Midbrain (tissue), 1 donor: ENCODE results near the gene NAALADL2.
"Not testable (repeated sequence)": the region's sequence is repeated elsewhere in the genome, so short reads cannot be mapped to it uniquely, and the experiment has no call there.

Experiments used
- DNase-seq: peaks from one replicate; lab custom pipeline; 2025; lab: John Stamatoyannopoulos, UW

The NAALADL2 gene

DNA sequence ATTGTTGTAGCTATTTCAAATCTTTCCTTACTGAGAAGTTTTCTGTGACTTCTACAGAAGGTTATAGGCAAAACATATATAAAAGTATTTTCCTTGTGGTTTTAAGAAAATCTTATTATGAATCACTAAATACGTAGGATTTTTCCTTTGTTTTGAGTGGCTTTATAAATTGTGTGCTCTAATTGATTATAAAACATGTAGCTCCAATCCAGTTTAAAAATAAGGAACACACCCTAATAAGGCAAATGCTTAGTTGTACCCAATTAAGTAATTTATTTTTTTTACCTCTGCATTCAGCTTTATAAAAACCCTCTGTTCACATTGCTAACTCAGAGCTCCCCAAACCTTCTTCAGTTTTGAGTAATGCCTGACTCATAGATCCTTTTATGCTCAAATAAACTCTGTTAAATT, 408.0 kb downstream of the NAALADL2 start:
- DNase-seq = no peak

DNA sequence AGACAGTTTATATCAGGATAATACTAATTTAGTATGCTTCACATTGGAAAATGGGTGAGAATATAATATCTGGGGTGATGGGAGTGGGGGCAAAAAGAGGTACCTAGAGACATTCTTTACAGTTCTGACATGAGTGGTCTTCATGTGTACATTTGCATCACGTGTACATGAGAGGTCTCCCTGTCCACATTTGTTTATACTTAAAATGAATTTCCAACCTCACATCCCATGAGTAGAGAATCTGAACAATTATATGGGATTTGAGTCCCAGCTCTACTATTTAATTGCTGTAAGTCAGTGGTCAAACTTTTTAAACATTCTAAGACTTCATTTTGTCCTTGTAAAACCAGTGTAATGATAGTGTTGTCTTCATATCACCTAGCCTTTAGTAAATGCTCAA, 408.4 kb downstream of the NAALADL2 start:
- DNase-seq = no peak

DNA sequence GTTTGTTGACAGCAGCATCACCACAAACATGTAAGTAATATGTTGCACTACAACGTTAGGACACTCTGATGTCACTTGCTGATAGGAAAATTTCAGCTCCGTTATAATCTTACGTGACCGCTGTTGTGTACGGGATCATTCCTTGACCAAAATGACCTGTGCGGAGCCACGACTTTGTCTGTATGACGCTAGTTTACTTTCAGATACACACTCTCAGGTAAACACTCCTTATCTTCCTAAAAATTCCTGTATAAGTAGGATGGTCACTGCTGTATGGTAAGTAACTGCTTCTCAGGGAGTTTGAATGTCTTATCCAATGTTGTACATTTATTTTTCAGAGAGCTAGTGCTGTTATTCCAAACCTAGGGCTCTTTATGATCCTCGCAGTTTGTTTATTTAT, 410.3 kb downstream of the NAALADL2 start:
- DNase-seq = no peak

DNA sequence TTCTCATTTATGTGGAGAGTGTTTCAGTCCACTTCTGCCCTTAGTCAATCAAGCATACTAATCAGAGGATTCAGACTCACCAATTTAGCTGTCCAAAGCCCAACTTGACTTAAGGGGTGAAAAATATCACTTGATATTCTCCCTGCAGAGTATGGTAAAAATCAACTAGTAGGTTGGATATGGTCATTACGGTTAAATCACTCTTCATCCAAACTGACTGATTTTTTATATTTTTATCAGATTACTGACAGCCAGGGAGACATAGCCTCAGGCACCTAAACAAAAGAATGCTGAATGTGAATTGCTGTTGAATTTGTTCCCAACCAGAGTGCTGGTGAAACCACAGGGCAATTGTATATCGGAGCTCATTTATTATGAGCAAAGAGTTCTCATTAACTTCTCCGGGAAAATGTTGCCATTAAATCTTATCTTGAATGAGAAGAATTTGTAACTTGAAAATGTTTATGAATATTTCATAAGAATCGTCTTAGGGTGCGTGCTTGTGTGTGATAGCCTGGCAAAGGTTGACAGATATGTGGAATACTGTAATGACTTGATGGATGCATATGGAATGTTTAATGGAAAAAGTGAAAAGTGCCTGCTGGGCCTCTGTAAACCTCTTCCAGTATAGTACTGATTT, 411.2 kb downstream of the NAALADL2 start:
- DNase-seq = no peak

DNA sequence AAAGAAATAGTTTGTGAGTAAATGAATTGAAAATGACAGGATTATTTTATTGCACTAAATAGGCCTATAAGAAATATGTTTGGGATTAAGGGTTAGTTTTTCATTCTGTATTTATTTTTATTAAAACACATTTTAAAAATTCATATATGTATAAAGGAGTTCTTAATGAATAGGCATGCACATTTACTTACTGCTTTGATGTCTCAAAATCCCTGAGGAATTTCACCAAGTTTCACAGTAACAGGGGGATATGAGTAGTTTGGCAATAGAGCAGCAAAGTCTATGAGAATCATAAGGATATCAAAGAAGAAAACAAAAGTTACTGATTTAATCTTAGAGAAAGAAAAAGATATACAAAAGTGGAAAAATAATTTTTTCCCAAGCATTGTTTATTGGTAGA, 411.7 kb downstream of the NAALADL2 start:
- DNase-seq = no peak

DNA sequence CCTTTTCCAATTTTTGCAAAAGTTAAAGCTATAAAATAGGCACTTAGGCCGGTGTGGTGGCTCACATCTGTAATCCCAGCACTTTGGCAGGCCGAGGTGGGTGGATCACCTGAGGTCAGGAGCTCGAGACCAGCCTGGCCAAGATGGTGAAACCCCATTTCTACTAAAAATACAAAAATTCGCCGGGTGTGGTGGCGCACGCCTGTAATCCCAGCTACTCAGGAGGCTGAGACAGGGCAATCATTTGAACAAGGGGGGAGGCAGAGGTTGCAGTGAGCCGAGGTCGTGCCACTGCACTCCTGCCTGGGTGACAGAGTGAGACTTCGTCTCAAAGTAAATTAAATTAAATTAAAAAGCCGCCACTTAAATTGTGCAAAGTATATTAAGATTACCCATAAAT, 412.3 kb downstream of the NAALADL2 start:
- DNase-seq = not testable (repeated sequence)

DNA sequence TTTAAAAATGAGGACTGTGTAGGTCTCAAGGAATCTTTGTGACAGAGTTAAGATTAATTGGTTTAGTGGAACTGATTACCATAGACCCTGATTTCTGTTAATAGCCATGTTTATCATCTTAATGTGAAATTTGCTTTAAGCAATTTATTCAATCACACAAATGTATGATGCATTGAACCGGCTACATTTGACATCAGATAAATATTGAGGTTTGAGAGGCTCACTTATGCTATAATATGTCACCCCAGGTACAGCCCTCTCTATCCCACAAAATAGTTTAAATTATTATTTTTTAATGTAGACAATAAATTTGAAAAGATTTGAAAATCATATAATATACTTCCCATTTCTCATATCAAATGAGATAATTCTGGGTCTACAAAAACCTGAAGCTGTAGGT, 413.3 kb downstream of the NAALADL2 start:
- DNase-seq = no peak

DNA sequence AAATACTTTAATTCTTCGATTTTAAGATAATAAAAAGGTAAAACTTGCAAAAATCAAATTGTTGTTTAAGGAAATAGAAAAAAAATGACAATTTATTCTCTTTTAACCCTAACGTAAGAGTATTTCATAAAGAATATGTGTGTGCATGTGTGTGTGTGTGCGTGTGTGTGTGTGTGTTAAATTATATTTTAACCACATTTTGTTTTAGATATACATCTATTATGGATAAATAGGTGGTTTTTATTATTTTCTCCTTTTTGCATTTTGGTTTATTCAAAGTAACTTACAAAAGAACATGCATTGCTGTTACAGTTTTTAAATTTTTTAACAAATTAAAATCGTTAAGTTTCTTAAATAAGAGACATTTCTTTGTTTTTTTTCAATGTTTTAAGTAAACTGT, 414.4 kb downstream of the NAALADL2 start:
- no peak for DNase-seq

DNA sequence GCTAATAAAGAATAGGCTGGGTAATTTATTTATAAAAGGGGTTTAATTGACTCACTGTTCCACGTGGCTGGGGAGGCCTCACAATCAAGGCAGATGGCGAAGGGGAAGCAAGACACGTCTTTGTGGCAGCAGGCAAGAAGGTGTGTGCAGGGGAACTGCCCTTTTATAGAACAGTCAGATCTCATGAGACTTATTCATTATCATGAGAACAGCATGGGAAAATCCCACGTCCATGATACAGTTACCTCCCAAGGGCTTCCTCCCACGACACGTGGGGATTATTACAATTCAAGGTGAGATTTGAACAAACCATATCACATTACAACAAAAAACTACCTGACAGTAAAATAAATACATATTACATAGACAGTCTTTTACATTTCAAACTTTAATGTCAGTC, 414.9 kb downstream of the NAALADL2 start:
- DNase-seq = no peak

DNA sequence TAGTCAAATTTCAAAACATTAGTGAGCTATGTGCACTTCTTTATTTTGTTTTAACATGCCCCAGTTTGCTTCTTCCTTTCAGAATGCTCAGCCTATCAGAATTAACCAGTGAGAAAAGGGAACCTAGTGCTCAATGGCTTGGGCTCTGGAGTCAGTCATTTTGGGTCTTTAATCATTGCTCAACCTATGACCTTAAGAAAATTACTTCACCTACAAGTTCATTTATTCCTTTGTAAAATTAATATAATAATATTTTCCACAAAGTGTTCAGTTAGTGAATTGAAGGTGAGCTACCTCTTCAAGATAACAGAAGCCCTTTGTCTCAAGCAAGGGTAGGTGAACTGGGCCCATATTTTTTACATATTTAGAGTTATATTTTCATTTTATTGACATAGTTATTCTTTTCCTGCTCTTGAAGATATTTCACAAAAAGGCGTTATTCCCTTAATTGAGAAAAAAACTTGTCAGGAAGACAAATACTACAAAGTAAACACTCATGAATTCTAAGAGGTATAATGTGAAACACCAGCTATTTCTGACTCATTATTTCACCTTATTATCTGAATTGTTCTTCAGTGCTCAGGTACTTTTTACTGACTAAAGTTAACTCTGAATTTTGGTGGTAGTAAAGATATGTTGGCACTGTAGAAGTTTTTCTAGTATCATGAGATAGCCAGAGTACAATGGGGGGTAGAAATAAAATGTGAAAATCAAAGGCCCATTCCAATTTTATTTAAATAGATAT, 415.5 kb downstream of the NAALADL2 start:
- DNase-seq = no peak

DNA sequence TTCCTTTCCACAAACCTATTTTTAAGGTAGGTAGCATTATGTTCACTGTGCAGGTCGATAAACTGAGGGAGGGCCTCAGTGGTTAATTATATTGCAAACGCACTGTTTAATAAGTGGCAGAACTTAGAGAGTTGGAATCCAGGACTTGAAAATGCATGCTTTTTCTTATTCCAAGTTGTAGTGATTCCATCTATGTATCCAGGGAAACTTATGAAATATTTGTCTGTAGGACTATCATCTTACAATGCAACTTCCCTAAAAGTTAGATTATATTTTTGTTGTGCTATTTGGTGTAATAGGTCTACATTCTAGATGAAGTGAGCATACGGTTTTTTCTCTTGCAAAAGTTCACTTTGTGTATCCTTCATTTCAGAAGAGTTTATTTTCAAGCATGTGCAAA, 419.5 kb downstream of the NAALADL2 start:
- no peak for DNase-seq

DNA sequence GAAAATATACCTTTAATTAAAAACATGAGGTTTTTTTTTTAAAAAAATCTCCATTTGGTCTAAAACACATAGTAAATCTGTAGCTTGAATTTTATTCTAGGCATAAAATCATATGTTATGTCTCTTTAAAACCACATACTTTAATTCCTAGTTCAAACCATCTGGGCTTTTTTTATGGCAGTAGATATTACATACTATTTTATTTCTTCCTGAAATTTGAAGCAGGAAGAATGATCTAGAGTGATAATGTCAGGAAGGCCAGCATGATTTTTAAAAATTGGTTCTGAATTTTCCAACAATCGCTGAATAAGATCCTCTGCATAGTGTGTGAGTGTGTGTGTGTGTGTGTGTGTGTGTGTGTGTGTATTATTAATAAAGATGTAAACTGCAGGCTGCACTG, 420.3 kb downstream of the NAALADL2 start:
- DNase-seq = no peak

DNA sequence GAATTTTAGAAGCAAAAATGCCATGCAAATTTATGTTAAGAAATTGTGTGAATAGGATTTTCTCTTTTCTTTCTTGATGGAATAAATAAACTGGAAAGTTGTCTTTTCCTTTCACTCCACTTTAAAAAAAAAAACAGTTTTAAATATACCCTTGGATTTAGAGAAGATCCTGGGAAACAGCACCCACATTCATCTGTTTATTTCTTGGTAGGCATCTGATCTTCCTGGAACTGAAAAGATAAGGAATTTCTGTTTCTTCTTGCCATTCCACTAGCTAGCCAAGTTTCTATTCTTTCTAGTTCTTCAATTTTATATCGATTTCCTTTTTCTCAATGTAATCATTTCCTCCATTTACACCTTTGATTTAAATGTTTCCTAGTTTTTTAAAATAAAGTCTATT, 420.8 kb downstream of the NAALADL2 start:
- no peak for DNase-seq

DNA sequence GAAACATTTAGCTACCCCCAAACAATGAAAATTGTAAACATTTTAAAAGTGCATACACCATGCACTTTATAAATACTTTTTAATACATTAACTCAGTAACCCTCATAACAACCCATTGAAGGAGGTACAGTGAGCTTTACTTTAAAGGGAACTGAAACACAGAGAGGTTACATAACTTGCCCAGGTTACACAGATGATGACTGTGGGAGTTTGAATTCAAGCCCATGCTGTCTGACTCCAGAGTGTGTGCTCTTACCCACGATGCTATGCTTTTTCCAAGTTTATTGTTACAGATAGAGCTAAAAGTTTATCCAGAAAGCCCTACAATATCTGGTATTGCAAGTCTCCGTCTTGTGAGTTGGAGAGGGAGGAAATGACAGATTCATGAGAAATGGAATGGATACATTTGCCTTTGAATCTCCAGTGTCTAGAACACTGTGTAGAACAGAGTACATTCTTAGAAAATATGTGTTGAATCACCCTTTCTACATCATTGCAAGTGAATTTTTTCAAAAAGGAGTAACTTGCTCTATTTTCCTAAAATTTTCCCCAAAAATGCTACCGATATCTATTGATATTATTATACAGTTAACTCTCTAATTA, 428.3 kb downstream of the NAALADL2 start:
- no peak for DNase-seq

DNA sequence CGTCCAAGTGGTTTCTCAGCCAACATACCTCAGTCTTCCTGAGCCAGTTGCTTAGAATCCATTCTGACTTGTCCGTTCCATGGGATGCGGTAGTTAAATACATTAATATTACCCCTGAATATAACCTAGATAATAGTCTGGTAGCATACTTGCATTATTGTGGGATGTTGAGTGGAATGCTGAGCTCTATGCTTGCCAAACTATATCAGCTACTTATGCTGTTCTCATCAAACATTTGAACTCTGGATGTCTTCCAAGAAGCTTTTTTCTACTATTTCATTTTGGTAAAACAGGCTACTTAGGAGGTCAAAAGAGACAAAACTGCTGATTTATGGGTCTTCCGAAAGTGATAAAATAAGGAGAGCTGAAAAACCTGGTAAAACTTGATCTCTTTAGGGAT, 429.5 kb downstream of the NAALADL2 start:
- no peak for DNase-seq

DNA sequence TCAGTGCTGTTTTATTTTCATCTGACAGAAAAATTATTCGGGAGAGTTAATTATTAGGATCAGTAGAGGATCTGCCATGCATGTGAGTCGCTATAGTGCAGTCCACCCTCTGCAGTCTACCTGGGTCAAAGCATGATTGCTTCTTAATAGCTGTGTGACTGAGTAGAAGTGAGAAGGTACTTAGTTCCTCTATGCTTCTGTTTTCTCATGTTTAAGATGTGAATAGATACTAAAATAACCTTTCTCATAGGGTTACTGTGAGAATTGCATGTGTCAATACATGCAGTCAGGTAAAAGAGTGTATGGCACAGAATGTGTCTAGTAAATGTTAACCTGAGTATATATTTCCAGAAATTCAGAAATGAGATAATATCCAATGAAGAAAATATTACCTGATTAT, 435.7 kb downstream of the NAALADL2 start:
- no peak for DNase-seq

DNA sequence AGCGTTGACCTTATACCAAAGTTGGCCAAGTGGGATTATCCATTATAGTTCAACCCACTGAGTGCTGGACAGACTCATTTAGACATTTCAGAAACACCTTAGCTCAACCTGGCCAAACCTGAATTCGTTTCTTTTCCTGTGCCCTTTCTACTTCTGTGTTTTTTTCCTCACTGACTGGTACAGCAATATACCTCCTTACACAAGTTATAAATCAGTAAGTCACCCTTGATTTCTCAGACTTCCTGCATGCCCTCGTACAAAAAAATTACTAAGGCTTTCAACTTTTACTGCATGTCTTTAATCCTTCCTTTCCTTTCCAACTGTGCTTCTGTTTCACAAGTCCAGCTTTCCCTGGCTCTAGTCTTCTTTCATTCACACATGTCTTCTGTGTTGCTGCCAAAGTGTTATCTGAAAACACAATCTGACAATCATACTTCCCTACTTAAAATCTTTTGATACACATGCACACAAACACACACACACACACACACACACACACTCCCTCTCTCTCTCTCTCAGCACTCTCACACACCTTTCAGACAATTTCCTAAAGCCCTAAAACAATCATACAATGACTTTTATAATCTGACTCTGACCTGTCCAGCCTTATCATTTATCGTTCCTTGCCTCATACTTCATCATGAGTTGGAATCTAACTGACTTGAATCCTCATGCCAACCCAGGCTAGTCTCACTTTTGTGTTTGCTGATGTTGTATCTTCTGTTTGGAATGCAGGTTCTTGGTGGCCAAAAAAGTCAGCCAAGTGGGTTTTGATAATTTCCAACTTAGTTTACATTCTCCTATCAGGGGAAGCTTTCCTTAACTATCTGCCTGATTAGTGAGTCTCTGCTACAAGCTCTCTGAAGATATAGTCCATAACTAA, 436.4 kb downstream of the NAALADL2 start:
- no peak for DNase-seq

DNA sequence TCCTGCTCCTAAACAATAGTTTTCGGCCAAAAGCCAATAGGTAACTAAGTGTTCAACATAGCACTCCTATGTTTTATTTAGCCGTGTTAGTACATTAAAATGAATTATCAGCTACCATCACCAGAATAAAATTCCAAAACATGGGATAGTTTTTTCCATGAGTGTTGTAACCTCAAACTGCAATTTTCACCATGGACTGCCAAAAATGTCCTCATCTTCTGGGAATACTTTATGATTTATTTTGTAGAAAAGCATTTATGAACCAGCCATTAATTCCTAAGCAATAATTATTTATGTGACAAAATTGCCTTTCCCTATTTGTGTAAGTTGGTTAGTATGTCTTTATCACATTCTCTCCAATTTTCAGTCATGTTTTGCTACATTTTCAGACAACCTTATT, 438.1 kb downstream of the NAALADL2 start:
- no peak for DNase-seq

DNA sequence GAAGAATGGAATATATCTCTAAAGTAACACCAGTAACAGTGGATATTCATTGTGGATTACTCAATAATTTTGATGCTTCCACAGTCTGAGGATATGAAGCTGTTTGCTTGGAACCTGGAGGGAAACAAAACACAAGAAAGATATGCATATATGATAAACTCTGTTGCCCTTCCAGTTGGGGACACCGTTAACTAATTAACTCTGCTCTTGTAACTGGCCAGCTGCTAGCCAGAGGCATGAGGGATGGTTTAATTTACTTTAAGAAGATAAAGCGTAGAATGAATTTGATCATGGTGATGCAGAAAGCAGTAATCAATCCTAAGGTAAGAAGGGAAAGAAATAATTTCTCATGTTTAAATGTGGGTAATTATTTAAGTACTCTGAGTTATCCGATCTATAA, 442.6 kb downstream of the NAALADL2 start:
- DNase-seq = no peak

DNA sequence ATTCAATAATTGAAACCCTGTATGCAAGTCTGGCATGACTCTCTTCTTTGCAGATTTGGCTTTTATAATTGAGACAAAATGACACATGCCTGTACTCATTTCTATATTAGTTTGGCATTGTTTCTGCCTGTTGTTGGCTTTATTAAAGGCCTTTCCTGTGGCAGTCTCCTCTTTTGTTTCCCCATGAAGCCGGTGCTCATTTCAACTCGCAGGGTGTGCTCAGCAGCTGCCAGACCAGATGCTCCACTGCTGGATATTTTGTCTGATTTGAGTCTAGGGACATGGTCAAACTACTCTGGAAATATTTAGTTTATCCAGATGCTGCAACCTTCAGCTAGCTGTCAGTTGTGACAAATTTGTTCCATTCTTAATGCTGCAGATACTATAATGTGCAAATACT, 445.3 kb downstream of the NAALADL2 start:
- DNase-seq = no peak

DNA sequence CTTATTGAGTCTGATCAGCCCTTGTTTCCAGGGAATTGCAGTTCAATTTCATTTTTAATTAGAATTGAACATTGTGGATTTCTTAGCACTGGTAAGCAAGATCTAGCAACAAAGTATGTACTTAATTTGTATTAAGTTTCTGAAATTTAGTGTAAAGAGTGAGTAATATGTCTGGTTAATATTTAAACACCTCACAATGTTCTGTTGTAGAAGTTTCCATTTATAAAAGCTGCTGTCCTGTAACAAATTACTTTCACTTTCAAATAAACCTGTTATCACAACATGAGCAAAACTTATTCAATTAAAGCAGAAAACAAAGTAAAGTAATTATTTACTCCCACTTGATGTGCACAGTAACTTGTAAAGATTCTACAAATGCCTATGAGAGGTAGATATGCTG, 448.5 kb downstream of the NAALADL2 start:
- no peak for DNase-seq

DNA sequence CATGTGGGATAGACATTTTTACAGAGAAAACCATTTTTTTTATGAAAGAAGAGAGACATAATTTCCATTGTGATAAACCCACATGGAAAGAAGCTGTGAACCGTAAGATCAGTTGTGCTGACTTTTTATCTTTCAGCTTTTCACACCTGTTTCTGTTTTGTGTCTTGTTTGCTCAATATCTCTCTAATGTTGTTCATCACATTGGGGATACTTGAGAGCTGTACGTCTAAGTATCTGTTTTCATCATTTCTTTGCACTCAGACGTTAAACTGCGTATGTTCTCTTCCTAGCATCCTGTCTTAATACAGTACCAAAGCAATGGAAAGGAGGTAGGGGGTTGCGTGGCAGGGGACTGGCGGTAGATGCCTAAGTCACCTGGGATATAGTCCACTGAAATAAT, 449.0 kb downstream of the NAALADL2 start:
- no peak for DNase-seq

DNA sequence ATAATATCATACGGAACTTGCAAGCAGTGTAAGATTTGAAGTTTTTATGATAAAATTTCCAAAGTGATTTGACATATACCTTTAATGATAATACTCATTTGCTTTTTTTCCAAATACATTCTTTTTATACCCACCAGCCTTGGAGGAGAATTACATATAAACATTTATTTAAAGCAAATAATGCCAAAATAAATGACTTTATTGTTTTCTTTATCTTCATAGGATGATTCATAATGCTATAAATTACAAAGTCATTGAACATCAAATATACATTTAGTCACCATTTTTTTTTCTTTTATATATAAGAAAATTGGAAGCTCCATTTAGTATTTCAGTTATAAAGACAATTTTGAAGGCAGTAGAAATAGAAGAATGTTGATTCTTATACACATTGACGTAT, 450.9 kb downstream of the NAALADL2 start:
- DNase-seq = no peak
